HG03025 (cell line): ENCODE measurements around the gene CFAP299.
"Not testable (repeated sequence)": the region's sequence is repeated elsewhere in the genome, so short reads cannot be mapped to it uniquely, and the experiment has no call there.

ENCODE experiments used
- ATAC-seq: cut with Tn5 transposase; IDR thresholded peaks from one replicate; pipeline ENCODE4 v1.9.1; 2021; ENCODE audit warnings: mild to moderate bottlenecking, moderate library complexity; ENCODE audit not compliant: unreplicated experiment, low FRiP score

CFAP299 gene

GRCh38 chr4:80687736-80688135 lies 352.2 kb downstream of the CFAP299 start:
- not testable (repeated sequence) for ATAC-seq

- no peak for ATAC-seq
These were observed 358.6 kb downstream of the CFAP299 start for GRCh38 chr4:80694171-80694570.

GRCh38 chr4:80705311-80705710 lies 369.8 kb downstream of the CFAP299 start:
- ATAC-seq, result no peak

GRCh38 chr4:80709082-80709869 lies 373.7 kb downstream of the CFAP299 start:
- ATAC-seq, result no peak

- ATAC-seq, result no peak
These were observed 375.4 kb downstream of the CFAP299 start for GRCh38 chr4:80710748-80711451.

GRCh38 chr4:80711956-80712355 lies 376.4 kb downstream of the CFAP299 start:
- no peak for ATAC-seq

GRCh38 chr4:80713409-80713808 lies 377.9 kb downstream of the CFAP299 start:
- ATAC-seq, result no peak

GRCh38 chr4:80717204-80717603 lies 381.7 kb downstream of the CFAP299 start:
- no peak for ATAC-seq

- no peak for ATAC-seq
These were observed 390.9 kb downstream of the CFAP299 start for GRCh38 chr4:80726471-80726870.

GRCh38 chr4:80730158-80730557 lies 394.6 kb downstream of the CFAP299 start:
- ATAC-seq, result no peak

- ATAC-seq, result no peak
These were observed 395.9 kb downstream of the CFAP299 start for GRCh38 chr4:80731436-80731835.

GRCh38 chr4:80732010-80732409 lies 396.5 kb downstream of the CFAP299 start:
- no peak for ATAC-seq

GRCh38 chr4:80740375-80740774 lies 404.8 kb downstream of the CFAP299 start:
- ATAC-seq, result no peak

- ATAC-seq, result not testable (repeated sequence)
These were observed 414.0 kb downstream of the CFAP299 start for GRCh38 chr4:80749558-80749957.

- no peak for ATAC-seq
These were observed 415.7 kb downstream of the CFAP299 start for GRCh38 chr4:80751200-80751599.

- no peak for ATAC-seq
These were observed 432.4 kb downstream of the CFAP299 start for GRCh38 chr4:80767944-80768343.

GRCh38 chr4:80776168-80776567 lies 440.6 kb downstream of the CFAP299 start:
- ATAC-seq, result no peak

- no peak for ATAC-seq
These were observed 445.9 kb downstream of the CFAP299 start for GRCh38 chr4:80781431-80781830.

GRCh38 chr4:80787306-80787705 lies 451.8 kb downstream of the CFAP299 start:
- no peak for ATAC-seq

- no peak for ATAC-seq
These were observed 453.3 kb downstream of the CFAP299 start for GRCh38 chr4:80788798-80789197.

- ATAC-seq, result no peak
These were observed 454.6 kb downstream of the CFAP299 start for GRCh38 chr4:80790152-80790551.

GRCh38 chr4:80793660-80794059 lies 458.1 kb downstream of the CFAP299 start:
- not testable (repeated sequence) for ATAC-seq
